22Rv1 (cell line): ENCODE data around the gene PKLR.

Experiments used
- CTCF ChIP-seq: fragments of 450-650 bp; IDR thresholded peaks from 2 replicates; pipeline ENCODE4 v1.5.1; 2017; ENCODE audit warnings: mild to moderate bottlenecking
- ZFX ChIP-seq: fragments of 450-650 bp; IDR thresholded peaks from 2 replicates; pipeline ENCODE4 v1.6.1; 2017; ENCODE audit warnings: antibody characterized with exemption, borderline replicate concordance

- TF ChIP-seq CTCF = peak; percentile 33
- no peak for TF ChIP-seq ZFX
These were observed 23.7 kb upstream of the PKLR start for GRCh38 chr1:155324717-155325602.
